HG03097 (cell line): ENCODE results near the gene TNS3.

Experiments used
- ATAC-seq: cut with Tn5 transposase; IDR thresholded peaks from one replicate; pipeline ENCODE4 v1.9.1; 2021; ENCODE audit not compliant: unreplicated experiment, low FRiP score

The TNS3 gene

DNA sequence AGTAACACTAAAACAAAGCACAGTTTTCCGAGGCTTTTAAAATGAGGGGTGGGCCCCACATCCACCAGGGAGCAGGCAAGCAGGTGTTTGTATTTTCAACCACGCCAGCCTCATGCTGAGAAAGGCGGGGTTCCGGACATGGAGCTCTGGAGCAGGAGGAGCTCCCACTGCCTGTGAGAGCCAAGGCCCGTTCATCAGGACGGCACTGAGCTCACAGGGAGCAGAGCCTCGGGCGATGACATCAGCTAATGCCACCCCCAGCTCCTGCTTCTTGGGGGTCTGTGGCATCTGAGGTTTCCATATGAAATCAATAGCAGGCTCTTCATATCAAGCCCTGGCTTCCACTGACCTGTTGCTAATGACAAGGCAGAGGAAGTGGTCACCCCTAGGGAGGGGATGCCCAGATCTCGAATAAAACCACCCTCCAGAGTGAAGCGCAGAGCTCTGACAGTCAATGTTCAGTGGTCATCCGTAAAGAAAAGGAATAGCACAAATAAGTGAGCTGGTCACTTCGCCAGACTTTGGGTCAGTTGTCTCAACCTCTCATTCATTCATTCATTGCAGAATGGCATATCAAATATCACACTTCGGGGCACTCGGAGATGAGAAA is 89.1 kb downstream of the TNS3 start:
- no peak for ATAC-seq

DNA sequence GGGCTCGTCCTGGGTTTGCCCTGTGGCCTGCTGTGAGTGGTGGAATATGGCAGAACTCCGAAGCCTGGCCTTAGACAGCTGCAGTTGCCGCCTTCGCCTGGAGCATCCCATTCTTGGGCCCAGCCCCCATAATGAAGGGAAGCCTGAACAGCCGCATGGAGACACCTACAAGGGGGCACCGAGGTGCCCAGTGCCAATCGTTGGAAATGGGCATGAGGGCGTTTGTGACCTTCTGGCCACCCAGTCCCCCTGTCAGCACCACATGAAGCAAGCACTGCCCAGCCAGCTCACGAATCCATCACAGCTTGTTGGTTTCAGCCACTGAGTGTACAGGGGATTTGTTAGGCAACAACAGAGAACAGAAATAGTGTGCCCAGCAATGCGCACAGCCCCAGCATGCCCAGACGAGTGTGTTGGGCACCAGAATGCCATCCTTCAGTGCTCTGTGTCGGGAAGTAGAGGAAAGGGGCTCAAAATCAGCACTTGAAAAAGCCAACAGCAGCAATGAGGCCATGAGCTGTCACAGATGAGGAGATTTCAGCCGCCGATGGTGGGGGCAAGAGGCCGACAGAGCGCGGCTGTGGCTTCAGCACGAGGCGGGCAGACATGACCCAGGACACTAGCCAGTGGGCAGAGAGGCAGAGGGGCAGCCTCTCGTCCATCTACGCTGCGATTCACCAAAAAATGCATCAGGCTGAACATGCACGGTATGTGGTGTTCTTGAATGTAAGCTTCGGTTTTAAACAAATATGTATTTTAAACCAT is 91.2 kb downstream of the TNS3 start:
- no peak for ATAC-seq

DNA sequence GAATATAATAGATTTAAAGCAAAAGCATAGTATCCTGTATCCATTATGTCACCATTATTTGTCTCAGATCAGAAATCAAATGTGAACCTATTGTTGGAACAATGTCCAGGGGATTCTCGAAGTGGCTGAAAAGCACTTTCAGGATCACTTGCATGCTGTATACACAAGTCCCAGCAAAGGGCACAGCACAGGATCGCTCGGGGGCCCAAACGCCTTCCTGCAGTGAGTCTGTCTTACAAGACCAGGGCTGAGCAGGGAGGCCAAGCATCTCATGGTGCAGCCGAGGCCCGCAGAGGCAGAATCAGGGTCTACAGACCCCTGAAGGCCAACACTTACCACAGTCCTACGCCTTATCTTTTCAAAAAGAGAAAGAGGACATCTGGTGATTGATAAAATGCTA is 92.3 kb downstream of the TNS3 start:
- no peak for ATAC-seq

DNA sequence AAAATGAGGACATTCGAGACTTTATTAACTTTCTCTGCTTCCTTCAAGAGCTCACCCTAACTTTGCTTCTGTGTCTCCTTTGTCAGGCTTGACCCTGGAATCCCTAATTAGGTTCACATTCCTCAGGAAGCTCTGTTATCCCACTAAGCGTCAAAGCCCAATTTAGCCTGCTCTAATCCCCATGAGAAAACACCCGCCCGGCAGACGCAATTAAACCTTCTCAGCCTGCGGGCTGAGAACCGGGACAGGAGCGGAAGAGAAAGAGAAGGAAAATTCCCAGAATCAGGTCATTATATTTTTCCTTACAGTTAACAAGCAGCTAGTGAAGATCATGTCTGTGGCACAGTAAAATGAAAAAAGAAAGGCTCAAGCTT is 93.0 kb downstream of the TNS3 start:
- no peak for ATAC-seq

DNA sequence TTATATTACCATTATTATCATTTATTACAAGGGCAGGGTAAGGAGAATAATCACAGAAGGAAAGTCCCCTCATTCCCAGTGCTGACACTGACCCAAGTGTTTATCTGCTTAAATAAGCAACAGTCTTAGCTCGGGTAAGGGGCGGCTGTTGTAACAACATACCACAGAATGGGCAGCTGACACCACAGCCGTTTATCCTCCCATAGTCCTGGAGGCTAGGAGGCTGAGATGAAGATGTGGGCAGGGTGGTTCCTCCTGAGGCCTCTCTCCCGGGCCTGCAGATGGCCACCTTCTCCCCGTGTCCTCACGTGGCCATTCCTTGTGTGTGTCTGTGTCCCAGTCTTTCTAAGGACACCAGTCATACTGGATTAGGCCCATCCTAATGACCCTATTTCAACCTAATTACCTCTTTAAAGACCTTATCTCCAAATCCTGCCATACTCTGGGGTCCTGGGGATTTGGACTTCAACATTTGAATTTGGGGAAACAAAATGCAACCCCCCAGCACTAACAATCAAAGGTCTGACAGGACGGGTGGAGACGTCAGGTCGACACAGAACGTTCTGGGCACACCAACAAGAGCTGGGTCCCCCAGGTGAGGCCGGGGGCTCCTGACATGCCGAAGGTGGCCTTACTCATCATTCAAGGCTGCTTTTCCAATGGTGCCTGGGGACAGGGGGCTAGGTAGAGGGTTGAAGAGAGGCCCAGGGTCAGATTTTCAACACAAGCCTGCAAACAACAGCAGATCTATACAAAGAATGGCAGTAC is 93.5 kb downstream of the TNS3 start:
- no peak for ATAC-seq

DNA sequence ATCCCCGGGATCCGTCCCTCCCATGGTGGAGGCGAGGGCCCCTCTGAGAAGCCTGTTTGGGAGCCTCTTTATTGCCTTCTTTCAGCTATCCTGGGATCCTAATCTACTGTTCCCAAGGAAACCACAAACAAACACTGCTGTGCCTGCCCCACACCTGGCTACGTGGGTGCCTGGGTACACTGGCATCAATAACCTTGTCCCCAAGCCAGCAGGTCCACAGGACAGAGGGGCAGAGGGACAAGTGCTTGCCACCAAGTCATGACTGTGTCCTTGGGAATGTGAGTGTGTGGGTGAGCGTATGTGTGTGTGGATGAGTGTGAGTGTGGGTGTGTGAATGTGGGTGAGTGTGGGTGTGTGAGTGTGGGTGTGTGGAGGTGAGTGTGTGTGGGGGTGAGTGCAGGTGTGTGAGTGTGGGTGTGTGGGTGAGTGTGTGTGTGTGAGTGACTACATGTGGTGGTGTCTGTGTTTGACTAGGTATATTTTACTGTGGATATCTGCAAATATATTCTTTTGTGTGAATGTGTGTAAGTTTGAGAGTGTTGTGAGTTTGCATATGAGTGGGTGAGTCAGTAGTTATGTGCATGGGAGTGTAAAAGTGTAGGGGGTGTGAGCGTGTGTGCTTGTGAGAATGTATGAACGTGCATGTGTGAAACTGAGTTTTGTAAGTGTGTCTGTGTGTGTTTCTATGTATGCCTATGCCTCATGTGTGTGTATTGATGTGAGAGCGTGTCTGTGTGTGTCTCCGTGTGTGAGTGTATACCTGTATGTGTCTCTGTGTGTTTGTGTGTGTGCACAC is 96.1 kb downstream of the TNS3 start:
- ATAC-seq = no peak

DNA sequence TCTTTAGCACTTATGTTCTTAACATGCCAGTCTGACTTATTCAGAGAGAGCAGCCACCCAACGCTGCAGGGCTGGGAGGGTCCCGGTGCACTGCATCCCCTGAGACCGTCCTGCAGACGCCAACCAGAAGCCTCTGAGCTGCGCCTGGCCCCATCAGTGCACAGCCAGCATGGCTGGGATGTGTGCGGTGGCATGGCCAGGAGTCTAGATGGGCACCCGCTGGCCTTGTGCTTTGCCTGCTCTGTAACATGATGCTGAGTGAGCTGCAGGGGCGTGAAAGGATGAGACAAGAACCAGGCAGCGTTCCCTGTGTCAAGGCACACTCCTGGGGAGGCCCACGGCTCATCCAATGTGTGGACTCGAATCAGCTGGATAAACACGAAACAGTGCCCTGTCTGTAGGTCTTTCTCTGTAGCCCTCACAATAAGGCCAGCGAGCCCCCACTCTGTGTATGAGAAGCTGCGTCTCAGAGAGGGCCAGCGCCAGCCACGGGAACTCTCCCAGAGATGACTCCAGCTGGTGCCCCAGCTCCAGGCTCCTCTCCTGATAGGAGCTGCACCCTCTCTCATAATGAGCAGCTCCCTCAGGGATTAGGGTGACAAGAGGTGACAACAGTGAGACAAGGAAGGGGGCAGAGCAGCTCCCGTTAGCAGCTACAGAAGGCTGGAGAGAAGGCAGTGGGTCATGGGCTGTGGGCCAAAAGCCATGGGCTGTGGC is 96.8 kb downstream of the TNS3 start:
- ATAC-seq = no peak

DNA sequence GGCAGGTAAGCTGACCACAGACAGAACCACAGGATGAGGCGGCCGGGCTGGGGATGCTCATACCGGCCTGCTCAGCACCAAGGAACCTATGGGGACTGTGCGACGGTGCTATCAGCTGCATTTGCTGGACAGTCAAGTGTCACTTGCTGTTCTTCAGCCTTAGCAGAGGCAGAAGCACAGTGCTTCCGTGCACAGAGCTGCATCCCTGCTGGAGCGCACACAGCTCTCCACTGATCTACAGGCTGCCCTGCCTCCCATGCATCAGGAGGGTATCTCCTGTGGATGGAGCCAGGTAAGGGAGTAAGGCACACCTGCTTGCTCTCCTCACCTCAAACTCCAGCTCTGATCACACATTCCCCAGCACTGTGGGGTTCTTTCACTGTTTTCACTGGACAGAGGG is 97.5 kb downstream of the TNS3 start:
- no peak for ATAC-seq

DNA sequence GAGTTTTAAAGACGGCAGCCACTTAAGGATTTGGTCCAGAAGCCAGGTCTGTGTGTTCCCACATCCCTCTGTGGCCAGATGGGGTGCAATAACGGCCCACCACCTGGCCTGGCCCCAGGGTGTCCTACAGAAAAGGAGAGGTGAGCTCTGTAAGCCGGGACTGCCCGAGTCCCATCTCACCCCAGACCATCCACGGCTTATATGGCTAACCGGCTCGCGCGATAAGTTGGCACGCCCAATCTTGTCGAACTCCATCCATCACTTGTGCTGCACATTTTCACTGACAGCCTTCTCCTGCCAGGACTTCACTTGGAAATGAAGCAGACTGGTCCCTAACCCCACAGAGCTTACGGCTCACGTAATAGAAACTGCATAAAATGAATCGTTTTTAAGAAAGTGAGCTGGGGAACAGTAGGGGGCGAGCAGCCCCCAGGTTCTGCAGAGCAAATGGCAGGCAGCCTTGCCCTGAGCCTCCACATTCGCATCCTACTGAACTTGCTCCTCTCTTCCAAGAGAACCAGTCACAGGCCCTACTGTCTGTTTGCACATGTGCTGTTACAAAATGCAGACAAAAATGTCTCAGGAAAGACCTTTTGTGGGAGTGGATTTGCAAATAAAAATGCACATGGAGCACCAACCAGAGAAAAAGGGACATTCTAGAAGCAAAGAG is 98.2 kb downstream of the TNS3 start:
- ATAC-seq = no peak

DNA sequence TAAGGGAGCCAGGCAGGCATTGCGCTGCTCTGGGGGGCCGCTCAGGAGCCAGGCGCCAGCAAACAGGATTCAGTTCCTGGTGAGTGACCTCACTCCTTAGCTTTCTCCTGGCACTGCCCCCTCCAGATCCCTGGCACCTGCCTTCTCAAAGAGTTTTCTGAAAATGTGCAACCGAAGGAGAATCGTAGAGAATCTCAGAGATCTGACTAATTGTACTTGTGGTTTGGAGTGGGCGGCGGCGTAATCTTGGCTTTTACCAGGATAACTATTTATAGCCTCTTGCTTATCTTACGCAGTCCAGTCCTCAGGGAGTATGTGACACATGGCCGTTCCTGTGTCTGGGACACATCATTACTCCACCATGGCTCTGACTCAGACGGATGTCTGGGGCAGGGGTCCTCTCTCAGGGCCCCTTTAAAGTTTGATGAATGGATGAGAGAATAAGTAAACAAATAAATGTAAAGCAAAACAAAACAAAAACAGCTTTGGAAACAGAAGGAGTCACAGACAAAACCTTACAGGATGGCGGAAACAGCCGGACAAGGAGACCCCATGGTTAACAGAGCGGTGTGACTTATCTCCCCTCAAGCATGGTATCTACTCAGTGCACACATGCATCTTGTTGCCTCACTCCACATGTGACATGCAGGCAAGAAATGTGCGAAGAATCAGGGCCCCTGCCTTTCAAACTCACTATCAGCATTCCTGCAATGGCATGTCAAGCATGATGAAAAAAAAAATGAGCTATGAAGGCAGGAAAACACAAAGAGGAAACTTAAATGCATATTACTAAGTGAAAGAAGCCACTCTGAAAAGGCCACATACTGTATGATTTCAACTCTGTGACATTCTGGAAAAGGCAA is 99.7 kb downstream of the TNS3 start:
- ATAC-seq = no peak

DNA sequence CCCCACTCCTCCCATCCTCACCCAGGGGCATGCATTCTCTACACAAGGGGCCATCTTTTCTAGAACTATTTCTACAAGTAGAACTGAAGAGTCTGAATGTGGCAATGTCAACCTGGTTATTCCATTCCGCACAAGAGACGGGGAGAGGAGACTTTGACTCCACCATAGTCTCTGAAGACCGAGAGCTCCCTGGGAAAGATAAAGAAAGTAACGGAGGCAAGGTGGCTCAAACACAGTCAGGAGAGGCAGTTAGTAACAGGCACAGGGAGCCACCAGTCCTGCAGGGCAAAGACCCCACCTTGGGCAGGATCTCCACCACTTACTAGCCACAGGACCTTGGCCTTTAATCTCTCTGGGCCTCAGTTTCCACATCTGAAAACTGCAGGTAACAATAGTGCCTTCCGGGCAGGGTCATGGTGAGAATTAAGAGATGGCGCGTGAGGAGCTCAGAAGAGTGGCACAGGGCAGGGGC is 100.3 kb downstream of the TNS3 start:
- ATAC-seq = no peak

DNA sequence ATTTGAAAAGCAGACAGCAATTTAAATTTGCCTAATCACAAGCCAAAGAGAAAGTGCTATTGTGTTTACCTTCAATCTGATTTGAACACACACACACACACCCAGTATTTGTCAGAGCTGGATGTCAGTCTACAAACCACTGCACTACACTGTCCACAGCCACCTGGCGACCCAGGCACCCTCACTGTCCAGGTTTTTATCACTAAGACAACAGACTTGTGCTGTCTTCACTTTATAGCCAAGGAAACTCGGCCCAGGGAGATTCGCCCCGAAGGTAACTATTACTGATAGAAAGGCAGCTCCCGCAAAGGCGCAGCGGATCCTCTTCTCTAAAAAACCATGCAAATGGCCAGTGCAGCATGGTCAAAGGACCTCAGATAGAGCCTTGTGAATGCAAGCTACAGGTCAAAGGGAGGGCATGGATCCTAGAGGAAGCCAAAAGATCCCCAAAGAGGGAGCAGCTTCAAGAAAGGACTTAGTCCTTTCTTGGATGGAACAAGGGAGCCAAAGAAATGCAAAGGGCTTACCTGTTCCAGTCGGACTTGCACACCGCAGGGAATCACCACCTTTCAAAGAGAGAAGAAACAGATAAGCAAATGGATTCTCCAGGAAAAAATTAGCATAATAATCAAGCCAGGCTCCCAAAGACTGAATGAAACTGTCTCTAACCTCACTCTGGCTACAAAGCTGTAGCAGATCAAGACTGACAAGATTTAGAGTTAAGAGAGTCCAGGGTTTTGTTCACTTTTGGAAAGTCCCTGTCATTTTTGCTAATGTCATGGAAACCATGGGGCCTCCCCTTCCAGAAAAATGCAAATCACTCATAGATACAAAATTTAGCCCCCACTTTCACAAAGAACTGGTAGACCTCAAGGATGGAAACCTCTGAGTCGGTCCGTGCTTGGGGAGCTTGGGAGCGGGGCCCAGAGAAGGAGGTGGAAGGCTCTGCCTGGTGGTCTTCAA is 101.1 kb downstream of the TNS3 start:
- ATAC-seq = no peak

DNA sequence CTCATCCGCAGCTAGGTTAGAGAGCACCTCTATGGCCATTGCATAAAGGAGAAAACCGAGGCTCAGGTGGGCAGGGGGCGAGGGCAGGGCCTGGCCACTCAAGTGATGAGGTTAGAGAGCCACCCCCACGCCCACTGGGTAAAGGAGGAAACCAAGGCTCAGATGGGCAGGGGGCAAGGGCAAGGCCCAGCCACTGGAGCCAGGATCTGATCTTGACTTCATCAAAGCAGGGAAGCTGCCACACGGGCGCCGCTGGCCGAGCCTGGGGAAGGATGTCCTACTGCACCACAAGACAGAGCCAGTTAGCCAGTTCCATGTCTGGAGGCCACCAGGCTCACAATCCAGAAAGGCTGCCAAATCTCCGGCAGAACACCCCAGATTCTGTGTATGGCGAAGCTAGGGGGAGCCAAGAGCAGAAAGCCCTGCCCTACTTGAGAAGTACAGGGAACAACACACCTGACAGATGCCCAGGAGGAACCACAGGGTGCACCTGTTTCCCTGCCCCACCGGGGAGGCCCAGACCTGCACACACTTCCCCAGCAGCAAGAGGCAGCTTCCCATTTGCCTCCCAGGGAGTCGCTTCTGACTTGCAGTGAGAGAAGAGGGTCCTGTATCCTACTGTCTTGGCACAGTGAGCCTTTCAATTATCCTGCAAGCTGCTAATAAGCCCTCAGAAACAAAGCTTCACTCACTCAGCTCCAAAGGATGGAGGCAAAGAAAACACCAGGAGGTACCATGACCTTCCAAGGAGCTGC is 101.9 kb downstream of the TNS3 start:
- ATAC-seq = no peak

DNA sequence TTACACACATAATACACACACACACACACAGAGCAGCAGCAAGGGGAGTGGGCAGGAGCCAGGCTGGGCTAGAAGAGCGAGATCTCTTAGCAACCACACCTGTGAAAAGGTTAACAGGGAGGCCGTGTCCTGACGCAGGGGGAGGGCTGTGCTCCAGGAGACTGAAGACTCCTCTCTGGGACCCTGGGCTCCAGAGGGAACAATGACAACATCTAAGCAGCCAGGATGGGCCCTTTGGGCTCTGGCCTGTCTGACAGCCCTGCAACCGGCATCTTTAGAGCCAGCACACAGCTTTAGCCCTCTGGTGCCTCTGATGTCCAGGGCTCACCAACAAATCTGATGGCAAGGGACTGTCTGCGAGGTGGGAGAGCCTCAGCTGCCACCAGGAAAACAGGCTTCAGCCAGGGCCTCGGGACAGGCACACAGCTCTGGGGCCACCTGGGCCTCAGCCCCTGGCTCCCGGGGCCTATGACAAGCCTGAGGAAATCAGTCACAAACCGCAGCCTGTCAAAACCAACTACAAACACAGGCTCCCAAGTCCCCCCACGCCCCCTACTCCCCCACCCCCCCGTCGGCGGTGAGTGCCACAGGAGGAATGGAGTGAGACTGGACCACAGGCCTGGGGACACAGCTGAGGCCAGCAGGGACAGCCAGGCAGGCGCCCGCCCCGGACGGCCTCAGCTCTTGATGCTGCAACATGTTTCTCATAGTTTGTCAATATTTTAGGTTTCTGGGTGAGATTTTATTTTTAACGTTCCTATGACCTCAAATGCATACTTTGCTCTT is 102.8 kb downstream of the TNS3 start:
- no peak for ATAC-seq

DNA sequence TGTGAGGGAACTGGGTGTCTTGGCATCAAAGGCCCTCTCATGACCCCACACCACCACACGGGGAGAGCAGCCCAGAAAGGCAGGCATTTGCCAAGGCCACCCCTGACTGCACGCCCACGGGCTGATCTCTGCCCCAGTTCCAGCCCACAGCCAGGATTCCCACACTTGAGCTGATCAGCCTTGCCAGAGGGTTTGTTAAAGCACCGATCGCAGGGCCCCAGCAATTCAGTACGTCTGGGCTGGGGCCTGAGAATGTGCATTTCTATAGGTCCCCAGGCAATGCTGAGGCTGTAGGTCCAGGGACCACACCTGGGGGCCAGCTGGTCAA is 103.9 kb downstream of the TNS3 start:
- ATAC-seq = no peak
